Activated gamma-delta T cell treated with anti-CD3 and anti-CD28 coated beads, Interleukin-2, amount 50 U/mL, for 16 hours (primary cell): ENCODE measurements around the gene DAD1.
"Not testable (repeated sequence)": the region's sequence is repeated elsewhere in the genome, so short reads cannot be mapped to it uniquely, and the experiment has no call there.

Source experiments
- DNase-seq: peaks from one replicate; pipeline ENCODE4 v3.0.0-alpha.2; 2020; ENCODE audit warnings: low read depth

The DAD1 gene

GRCh38 chr14:22589096-22589839, at the start of gene DAD1:
Gene DAD1 (minus strand): TSS chr14:22589224. CDS start chr14:22589157, 67 bp downstream.
- peak; percentile 99 for DNase-seq

GRCh38 chr14:22635980-22636379, 47.0 kb upstream of the DAD1 start:
- DNase-seq, result not testable (repeated sequence)

GRCh38 chr14:22634233-22634900, 45.3 kb upstream of the DAD1 start:
- no peak for DNase-seq

- DNase-seq, result no peak
Observed at GRCh38 chr14:22630486-22630885, 41.5 kb upstream of the DAD1 start.

GRCh38 chr14:22630066-22630465, 41.0 kb upstream of the DAD1 start:
- DNase-seq, result no peak

GRCh38 chr14:22629361-22629760, 40.3 kb upstream of the DAD1 start:
- DNase-seq, result no peak

- no peak for DNase-seq
Observed at GRCh38 chr14:22627506-22628263, 38.7 kb upstream of the DAD1 start.

GRCh38 chr14:22626590-22626989, 37.6 kb upstream of the DAD1 start:
- no peak for DNase-seq

- no peak for DNase-seq
Observed at GRCh38 chr14:22623047-22623446, 34.0 kb upstream of the DAD1 start.

- no peak for DNase-seq
Observed at GRCh38 chr14:22622255-22622654, 33.2 kb upstream of the DAD1 start.

GRCh38 chr14:22615765-22616164, 26.7 kb upstream of the DAD1 start:
- DNase-seq, result not testable (repeated sequence)

- no peak for DNase-seq
Observed at GRCh38 chr14:22614240-22614799, 25.3 kb upstream of the DAD1 start.

GRCh38 chr14:22613736-22614239, 24.8 kb upstream of the DAD1 start:
- no peak for DNase-seq

- no peak for DNase-seq
Observed at GRCh38 chr14:22613106-22613695, 24.2 kb upstream of the DAD1 start.

GRCh38 chr14:22610931-22611330, 21.9 kb upstream of the DAD1 start:
- DNase-seq, result no peak

GRCh38 chr14:22607291-22607690, 18.3 kb upstream of the DAD1 start:
- no peak for DNase-seq

- no peak for DNase-seq
Observed at GRCh38 chr14:22606380-22606779, 17.4 kb upstream of the DAD1 start.

- no peak for DNase-seq
Observed at GRCh38 chr14:22602862-22603261, 13.8 kb upstream of the DAD1 start.

GRCh38 chr14:22601996-22602395, 13.0 kb upstream of the DAD1 start:
- no peak for DNase-seq

GRCh38 chr14:22601456-22601855, 12.4 kb upstream of the DAD1 start:
- no peak for DNase-seq

- no peak for DNase-seq
Observed at GRCh38 chr14:22600027-22600426, 11.0 kb upstream of the DAD1 start.

GRCh38 chr14:22599349-22599748, 10.3 kb upstream of the DAD1 start:
- no peak for DNase-seq
